ENCODE measurements around the gene LAGE3.

The LAGE3 gene

GRCh38 chrX:154471839-154472684 is 7.0 kb downstream of the LAGE3 start:
- no peaks in the 10 kb centered on the region for H3K9me3 ChIP-seq
- DNase-seq, result no peak
- H3K4me3 ChIP-seq, result no peak overlapping the region
- H3K27ac ChIP-seq, result no peak overlapping the region
- intact Hi-C loops (cut with DNase I; ENCODE audit: low total_unique reads), result no loop called here
- TF ChIP-seq, protein P1, sequence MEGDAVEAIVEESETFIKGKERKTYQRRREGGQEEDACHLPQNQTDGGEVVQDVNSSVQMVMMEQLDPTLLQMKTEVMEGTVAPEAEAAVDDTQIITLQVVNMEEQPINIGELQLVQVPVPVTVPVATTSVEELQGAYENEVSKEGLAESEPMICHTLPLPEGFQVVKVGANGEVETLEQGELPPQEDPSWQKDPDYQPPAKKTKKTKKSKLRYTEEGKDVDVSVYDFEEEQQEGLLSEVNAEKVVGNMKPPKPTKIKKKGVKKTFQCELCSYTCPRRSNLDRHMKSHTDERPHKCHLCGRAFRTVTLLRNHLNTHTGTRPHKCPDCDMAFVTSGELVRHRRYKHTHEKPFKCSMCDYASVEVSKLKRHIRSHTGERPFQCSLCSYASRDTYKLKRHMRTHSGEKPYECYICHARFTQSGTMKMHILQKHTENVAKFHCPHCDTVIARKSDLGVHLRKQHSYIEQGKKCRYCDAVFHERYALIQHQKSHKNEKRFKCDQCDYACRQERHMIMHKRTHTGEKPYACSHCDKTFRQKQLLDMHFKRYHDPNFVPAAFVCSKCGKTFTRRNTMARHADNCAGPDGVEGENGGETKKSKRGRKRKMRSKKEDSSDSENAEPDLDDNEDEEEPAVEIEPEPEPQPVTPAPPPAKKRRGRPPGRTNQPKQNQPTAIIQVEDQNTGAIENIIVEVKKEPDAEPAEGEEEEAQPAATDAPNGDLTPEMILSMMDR (IDR thresholded peaks at IDR 0.05), result no peak
- H3K36me3 ChIP-seq, result peaks cover 4 to 70% (median 45%) of the 10 kb centered on the region in 3 donors
- no peaks in the 10 kb centered on the region for H3K4me1 ChIP-seq
- no peaks in the 10 kb centered on the region for H3K27me3 ChIP-seq

GRCh38 chrX:154470914-154471568 is 8.0 kb downstream of the LAGE3 start:
- TF ChIP-seq, protein P1 (IDR thresholded peaks at IDR 0.05), result no peak
- Histone ChIP-seq H3K27ac (no peak overlapping the region), H3K4me1 (no peaks in the 10 kb centered on the region), H3K27me3 (no peaks in the 10 kb centered on the region), H3K4me3 (no peak overlapping the region), H3K36me3 (peaks cover 11 to 80% (median 55%) of the 10 kb centered on the region in 3 donors), H3K9me3 (no peaks in the 10 kb centered on the region)
- no peak for DNase-seq
- intact Hi-C loops (cut with DNase I; ENCODE audit: low total_unique reads), result no loop called here

DNA sequence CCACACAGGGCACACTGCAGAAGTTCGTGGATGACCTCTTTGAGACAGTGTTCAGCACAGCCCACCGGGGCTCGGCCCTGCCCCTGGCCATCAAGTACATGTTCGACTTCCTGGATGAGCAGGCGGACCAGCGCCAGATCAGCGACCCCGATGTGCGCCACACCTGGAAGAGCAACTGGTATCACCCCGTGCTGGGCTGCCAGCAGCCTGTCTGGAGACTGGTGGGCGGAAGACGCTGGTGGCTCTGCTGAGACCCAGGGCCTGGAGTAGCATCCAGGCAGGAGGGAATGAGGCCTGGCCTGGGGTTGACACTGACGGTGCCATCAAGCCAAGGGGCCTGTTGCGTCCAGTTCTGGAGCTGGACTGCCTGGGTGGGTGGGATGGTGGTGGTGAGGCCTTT is 8.6 kb downstream of the LAGE3 start:
- no peak for DNase-seq
- H3K27me3 ChIP-seq, result no peaks in the 10 kb centered on the region
- H3K4me3 ChIP-seq, result no peak overlapping the region
- no peaks in the 10 kb centered on the region for H3K9me3 ChIP-seq
- intact Hi-C loops (cut with DNase I; ENCODE audit: low total_unique reads), result no loop called here
- no peak overlapping the region for H3K27ac ChIP-seq
- peaks cover 13 to 86% (median 55%) of the 10 kb centered on the region in 3 donors for H3K36me3 ChIP-seq
- no peaks in the 10 kb centered on the region for H3K4me1 ChIP-seq
- TF ChIP-seq, protein P1 (IDR thresholded peaks at IDR 0.05), result no peak

DNA sequence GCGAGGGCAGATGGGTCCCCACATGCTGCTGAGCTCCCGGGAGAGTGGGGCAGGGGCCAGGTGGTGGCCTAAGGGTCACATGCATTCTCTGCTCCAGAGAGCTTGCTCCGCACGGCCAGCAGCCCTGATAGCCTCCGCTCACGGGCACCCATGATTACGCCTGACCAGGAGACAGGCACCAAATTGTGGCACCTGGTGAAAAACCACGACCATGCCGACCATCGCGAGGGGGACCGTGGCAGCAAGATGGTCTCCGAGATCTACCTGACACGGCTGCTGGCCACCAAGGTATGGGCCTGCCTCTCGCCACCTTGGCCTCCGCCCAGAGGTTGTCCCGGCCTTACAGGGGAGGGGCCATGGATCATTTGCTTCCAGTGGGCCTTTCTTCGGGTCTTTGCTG is 9.2 kb downstream of the LAGE3 start:
- Histone ChIP-seq H3K4me3 (no peak overlapping the region), H3K9me3 (no peaks in the 10 kb centered on the region), H3K27ac (no peak overlapping the region), H3K4me1 (no peaks in the 10 kb centered on the region), H3K36me3 (peaks cover 14 to 92% (median 58%) of the 10 kb centered on the region in 3 donors), H3K27me3 (no peaks in the 10 kb centered on the region)
- TF ChIP-seq, protein P1 (IDR thresholded peaks at IDR 0.05), result no peak
- no peak for DNase-seq
- intact Hi-C loops (cut with DNase I; ENCODE audit: low total_unique reads), result no loop called here

DNA sequence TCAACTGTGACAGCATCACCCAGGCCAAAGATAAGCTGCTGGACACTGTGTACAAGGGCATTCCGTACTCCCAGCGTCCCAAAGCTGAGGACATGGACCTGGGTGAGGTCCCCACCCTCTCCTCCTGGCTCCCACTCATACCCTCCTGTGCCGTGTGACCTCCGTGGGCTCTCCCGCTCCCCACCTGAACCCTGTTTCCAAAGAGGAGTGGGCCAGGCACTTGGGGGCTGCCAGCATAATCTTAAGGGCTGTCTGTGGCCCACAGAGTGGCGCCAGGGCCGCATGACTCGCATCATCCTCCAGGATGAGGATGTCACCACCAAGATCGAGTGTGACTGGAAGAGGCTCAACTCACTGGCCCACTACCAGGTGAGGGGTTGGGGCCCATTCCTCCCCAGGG is 10.0 kb downstream of the LAGE3 start:
- Histone ChIP-seq H3K36me3 (peaks cover 21 to 98% (median 61%) of the 10 kb centered on the region in 3 donors), H3K4me3 (no peak overlapping the region), H3K27ac (no peak overlapping the region), H3K4me1 (no peaks in the 10 kb centered on the region), H3K27me3 (no peaks in the 10 kb centered on the region), H3K9me3 (no peaks in the 10 kb centered on the region)
- intact Hi-C loops (cut with DNase I; ENCODE audit: low total_unique reads), result no loop called here
- TF ChIP-seq, protein P1 (IDR thresholded peaks at IDR 0.05), result no peak
- DNase-seq, result no peak

Data from tibial artery (tissue), 4 donors.